Type B pancreatic cell (in vitro differentiated cells): Measurements from ENCODE around the gene BACH1. TPM values are rescaled to one million over a fixed set of nuclear protein-coding genes. Genes with fewer than 3 reads are reported as not detected.

ENCODE experiments used
- DNase-seq: peaks from one replicate; pipeline ENCODE4 v3.0.0; 2021; ENCODE audit warnings: mixed read lengths; ENCODE audit not compliant: unreplicated experiment; ENCODE audit errors: extremely low spot score
- H3K27ac Mint-ChIP-seq: 2 replicates; pipeline ENCODE4 v1.8.0; 2021; ENCODE audit warnings: mild to moderate bottlenecking, mixed read lengths
- H3K27me3 Mint-ChIP-seq: 2 replicates; pipeline ENCODE4 v1.8.0; 2021; ENCODE audit warnings: mixed read lengths
- H3K36me3 Mint-ChIP-seq: 2 replicates; pipeline ENCODE4 v1.8.0; 2021; ENCODE audit warnings: mixed read lengths
- H3K4me1 Mint-ChIP-seq: one replicate; pipeline ENCODE4 v1.8.0; 2021; ENCODE audit warnings: mixed read lengths; ENCODE audit not compliant: unreplicated experiment
- H3K4me3 Mint-ChIP-seq: 2 replicates; pipeline ENCODE4 v1.8.0; 2021; ENCODE audit warnings: mild to moderate bottlenecking, mixed read lengths
- H3K9me3 Mint-ChIP-seq: 2 replicates; pipeline ENCODE4 v1.8.0; 2021; ENCODE audit warnings: mixed read lengths
- CTCF ChIP-seq: fragments of 200-600 bp; sonication (generic); conservative IDR thresholded peaks from 2 replicates; pipeline ENCODE4 v1.5.0; 2021; ENCODE audit warnings: antibody characterized with exemption, mild to moderate bottlenecking
- total RNA-seq: library from RNA; stranded (reverse); gene quantifications from 2 replicates; pipeline ENCODE4 v1.2.1, GENCODE V29; 2021; ENCODE audit warnings: low replicate concordance

BACH1 gene
- total RNA-seq, 1 donor from 2014 or later: 90.5 TPM

DNA sequence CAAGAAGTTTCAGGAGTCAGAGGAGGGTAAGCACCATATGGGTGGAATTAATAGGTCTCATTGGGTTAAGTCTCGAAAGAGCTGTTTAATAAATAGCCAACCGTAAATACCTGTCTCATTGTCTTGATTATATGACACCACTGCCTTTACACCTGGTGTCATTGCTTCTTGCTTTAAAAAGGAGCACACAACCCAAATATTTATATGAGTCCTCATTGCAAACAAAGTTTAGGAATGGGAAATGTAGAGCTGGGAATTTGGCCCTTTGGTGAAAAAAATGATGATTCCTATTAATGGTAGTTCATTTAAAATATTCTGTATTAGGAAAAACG lies 2.1 kb downstream of the BACH1 start:
- H3K4me3 Mint-ChIP-seq: peak overlapping the region; percentile 95
- H3K4me1 Mint-ChIP-seq: peaks cover 43% of the 10 kb centered on the region
- H3K27me3 Mint-ChIP-seq: no peaks in the 10 kb centered on the region
- DNase-seq: no peak
- peaks cover 7% of the 10 kb centered on the region for H3K9me3 Mint-ChIP-seq
- TF ChIP-seq CTCF: no peak
- H3K36me3 Mint-ChIP-seq: peaks cover 2% of the 10 kb centered on the region
- peak overlapping the region; percentile 91 for H3K27ac Mint-ChIP-seq

DNA sequence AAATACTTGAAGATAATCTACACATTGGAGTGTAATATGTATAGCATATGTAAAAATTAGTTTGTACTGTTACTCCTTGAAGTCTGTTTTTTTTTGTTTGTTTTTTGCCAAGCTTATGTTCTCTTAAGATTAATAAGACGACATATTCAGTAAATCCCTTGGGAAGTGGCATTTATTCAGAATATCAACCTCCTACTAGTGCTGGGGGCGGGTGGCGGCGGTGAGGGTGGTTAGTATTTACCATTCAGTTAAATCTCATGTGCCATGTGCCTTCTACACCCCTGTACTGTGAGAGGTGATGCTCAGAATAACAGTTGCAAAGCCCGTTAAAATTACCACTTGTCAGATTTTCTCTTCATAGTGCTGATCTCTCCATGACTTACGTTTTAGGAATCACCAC lies 3.0 kb downstream of the BACH1 start:
- H3K27me3 Mint-ChIP-seq: no peaks in the 10 kb centered on the region
- H3K4me1 Mint-ChIP-seq: peaks cover 46% of the 10 kb centered on the region
- TF ChIP-seq CTCF: no peak
- no peak for DNase-seq
- H3K9me3 Mint-ChIP-seq: peaks cover 7% of the 10 kb centered on the region
- peak overlapping the region; percentile 77 for H3K4me3 Mint-ChIP-seq
- peak overlapping the region; percentile 73 for H3K27ac Mint-ChIP-seq
- H3K36me3 Mint-ChIP-seq: peaks cover 5% of the 10 kb centered on the region

- H3K9me3 Mint-ChIP-seq: peaks cover 2% of the 10 kb centered on the region
- H3K27ac Mint-ChIP-seq: peak overlapping the region; percentile 73
- peaks cover 5% of the 10 kb centered on the region for H3K36me3 Mint-ChIP-seq
- H3K4me3 Mint-ChIP-seq: peak overlapping the region; percentile 77
- no peak for TF ChIP-seq CTCF
- no peak for DNase-seq
- peaks cover 46% of the 10 kb centered on the region for H3K4me1 Mint-ChIP-seq
- H3K27me3 Mint-ChIP-seq: no peaks in the 10 kb centered on the region
Observed at GRCh38 chr21:29302359-29302875, 3.7 kb downstream of the BACH1 start.

DNA sequence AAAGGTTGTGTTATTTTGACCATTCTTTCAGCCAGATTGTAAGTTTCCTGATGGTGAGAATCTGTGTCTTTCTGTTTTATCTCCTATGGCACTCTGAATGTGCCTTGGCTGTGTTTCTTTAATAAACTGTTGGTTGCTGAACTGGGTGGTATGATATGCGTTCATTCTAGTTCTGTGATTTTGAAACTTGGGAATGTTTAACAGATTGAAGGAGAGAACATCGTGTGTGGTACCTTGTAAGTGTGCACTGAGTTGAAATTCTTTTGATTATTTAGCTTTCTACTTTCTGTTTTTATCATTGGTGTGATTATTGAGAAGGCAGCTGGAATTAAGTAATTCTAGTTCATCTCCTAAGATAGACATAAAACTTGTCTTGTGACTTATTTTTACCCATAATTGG lies 4.6 kb downstream of the BACH1 start:
- H3K4me1 Mint-ChIP-seq: peaks cover 46% of the 10 kb centered on the region
- no peaks in the 10 kb centered on the region for H3K27me3 Mint-ChIP-seq
- peak overlapping the region; percentile 73 for H3K27ac Mint-ChIP-seq
- peaks cover 5% of the 10 kb centered on the region for H3K36me3 Mint-ChIP-seq
- no peaks in the 10 kb centered on the region for H3K9me3 Mint-ChIP-seq
- DNase-seq: no peak
- peak overlapping the region; percentile 77 for H3K4me3 Mint-ChIP-seq
- no peak for TF ChIP-seq CTCF

DNA sequence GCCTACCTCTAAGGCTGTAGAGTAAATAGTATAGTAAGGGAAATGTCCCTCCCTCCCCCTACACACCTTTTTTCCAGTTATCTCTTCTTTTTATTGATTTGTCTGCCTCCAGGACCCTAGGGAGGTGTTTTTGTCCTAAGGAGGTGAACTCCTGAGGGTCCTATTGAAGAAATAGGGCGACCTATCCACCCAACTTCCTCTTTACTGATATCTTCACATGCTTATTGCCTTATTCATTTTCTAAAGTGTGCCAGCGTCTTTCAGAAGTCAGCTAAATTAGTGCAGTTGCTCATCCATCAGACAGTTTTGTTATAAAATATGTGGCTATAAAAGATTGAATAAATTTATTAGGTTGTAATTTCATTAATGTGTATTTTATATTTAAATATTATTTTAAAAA lies 5.9 kb downstream of the BACH1 start:
- H3K36me3 Mint-ChIP-seq: peaks cover 9% of the 10 kb centered on the region
- no peaks in the 10 kb centered on the region for H3K27me3 Mint-ChIP-seq
- H3K9me3 Mint-ChIP-seq: no peaks in the 10 kb centered on the region
- H3K27ac Mint-ChIP-seq: peak overlapping the region; percentile 81
- no peak for DNase-seq
- H3K4me1 Mint-ChIP-seq: peaks cover 44% of the 10 kb centered on the region
- peak overlapping the region; percentile 24 for H3K4me3 Mint-ChIP-seq
- no peak for TF ChIP-seq CTCF

GRCh38 chr21:29305068-29305467 lies 6.3 kb downstream of the BACH1 start:
- no peak overlapping the region for H3K27ac Mint-ChIP-seq
- peaks cover 41% of the 10 kb centered on the region for H3K4me1 Mint-ChIP-seq
- H3K27me3 Mint-ChIP-seq: no peaks in the 10 kb centered on the region
- DNase-seq: no peak
- H3K36me3 Mint-ChIP-seq: peaks cover 9% of the 10 kb centered on the region
- H3K9me3 Mint-ChIP-seq: no peaks in the 10 kb centered on the region
- no peak for TF ChIP-seq CTCF
- H3K4me3 Mint-ChIP-seq: no peak overlapping the region
